ENCODE measurements around the gene USP3.
"Not testable (repeated sequence)": the region's sequence is repeated elsewhere in the genome, so short reads cannot be mapped to it uniquely, and the experiment has no call there.

Gene USP3

GRCh38 chr15:63610209-63610841 is 105.9 kb downstream of the USP3 start:
- DNase-seq (ENCODE audit: low read depth): no peak

- DNase-seq (ENCODE audit: low read depth): no peak
Observed at GRCh38 chr15:63611177-63611576, 106.8 kb downstream of the USP3 start.

- DNase-seq (ENCODE audit: low read depth): no peak
Observed at GRCh38 chr15:63612300-63612699, 107.9 kb downstream of the USP3 start.

- DNase-seq (ENCODE audit: low read depth): no peak
Observed at GRCh38 chr15:63615935-63616334, 111.5 kb downstream of the USP3 start.

GRCh38 chr15:63617147-63617546 is 112.8 kb downstream of the USP3 start:
- DNase-seq (ENCODE audit: low read depth): not testable (repeated sequence)

GRCh38 chr15:63617627-63618026 is 113.2 kb downstream of the USP3 start:
- DNase-seq (ENCODE audit: low read depth): not testable (repeated sequence)

- not testable (repeated sequence) for DNase-seq (ENCODE audit: low read depth)
Observed at GRCh38 chr15:63620760-63621159, 116.4 kb downstream of the USP3 start.

GRCh38 chr15:63623232-63623969 is 119.0 kb downstream of the USP3 start:
- no peak for DNase-seq (ENCODE audit: low read depth)

GRCh38 chr15:63626955-63627354 is 122.6 kb downstream of the USP3 start:
- DNase-seq (ENCODE audit: low read depth): no peak

- DNase-seq (ENCODE audit: low read depth): no peak
Observed at GRCh38 chr15:63628123-63628822, 123.9 kb downstream of the USP3 start.

GRCh38 chr15:63630036-63630751 is 125.8 kb downstream of the USP3 start:
- DNase-seq (ENCODE audit: low read depth): no peak

GRCh38 chr15:63633312-63633711 is 128.9 kb downstream of the USP3 start:
- no peak for DNase-seq (ENCODE audit: low read depth)

- no peak for DNase-seq (ENCODE audit: low read depth)
Observed at GRCh38 chr15:63634154-63634553, 129.8 kb downstream of the USP3 start.

GRCh38 chr15:63636518-63637061 is 132.2 kb downstream of the USP3 start:
- no peak for DNase-seq (ENCODE audit: low read depth)

GRCh38 chr15:63638839-63639238 is 134.4 kb downstream of the USP3 start:
- no peak for DNase-seq (ENCODE audit: low read depth)

- no peak for DNase-seq (ENCODE audit: low read depth)
Observed at GRCh38 chr15:63640146-63640545, 135.8 kb downstream of the USP3 start.
